Measurements from ENCODE around the gene SETSIP. TPM values are rescaled to one million over a fixed set of nuclear protein-coding genes. Genes with fewer than 3 reads are reported as not detected.
"Not testable (repeated sequence)": the region's sequence is repeated elsewhere in the genome, so short reads cannot be mapped to it uniquely, and the experiment has no call there.

The SETSIP gene
- total and polyA plus RNA-seq, 8 donors, result not detected

- H3K4me3 ChIP-seq, result no peak overlapping the region
- no peaks in the 10 kb centered on the region for H3K9me3 ChIP-seq
- intact Hi-C loops (cut with DNase I; ENCODE audit: low total_unique reads), result no loop called here
- TF ChIP-seq CTCF (IDR thresholded peaks at IDR 0.05), result no peak
- TF ChIP-seq POLR2AphosphoS5 (IDR thresholded peaks at IDR 0.05), result no peak
- no peak for TF ChIP-seq POLR2A (IDR thresholded peaks at IDR 0.05)
- no peak for TF ChIP-seq EP300 (IDR thresholded peaks at IDR 0.05)
- no peak overlapping the region for H3K27ac ChIP-seq
- no peaks in the 10 kb centered on the region for H3K27me3 ChIP-seq
- 91 to 98% (median 94%) methylated on average over 5 of the region's 5 CpGs for WGBS, 5 donors
- no peak for DNase-seq
- H3K36me3 ChIP-seq, result no peaks in the 10 kb centered on the region
- H3K4me1 ChIP-seq, result peaks cover 0 to 12% (median 10%) of the 10 kb centered on the region in 4 donors
Observed at GRCh38 chr1:92076363-92076762, 1.2 kb upstream of the SETSIP start.

GRCh38 chr1:92074446-92074845 is 765 bp downstream of the SETSIP start:
- H3K4me1 ChIP-seq; H3K27ac ChIP-seq; H3K9me3 ChIP-seq; H3K27me3 ChIP-seq; intact Hi-C loops (cut with DNase I; ENCODE audit: low total_unique reads); H3K4me3 ChIP-seq; DNase-seq; H3K36me3 ChIP-seq: not testable (repeated sequence)

GRCh38 chr1:92070892-92071291 is 4.3 kb downstream of the SETSIP start:
- Histone ChIP-seq H3K27me3 (no peaks in the 10 kb centered on the region), H3K4me1 (no peaks in the 10 kb centered on the region), H3K4me3 (no peak overlapping the region), H3K36me3 (no peaks in the 10 kb centered on the region), H3K27ac (no peak overlapping the region), H3K9me3 (no peaks in the 10 kb centered on the region)
- no peak for DNase-seq
- 32 to 63% (median 35%) methylated on average over 2 of the region's 2 CpGs for WGBS, 5 donors
- intact Hi-C loops (cut with DNase I; ENCODE audit: low total_unique reads), result no loop called here
- TF ChIP-seq CTCF (IDR thresholded peaks at IDR 0.05) (no peak), EP300 (IDR thresholded peaks at IDR 0.05) (no peak), POLR2AphosphoS5 (IDR thresholded peaks at IDR 0.05) (no peak), POLR2A (IDR thresholded peaks at IDR 0.05) (no peak)

- Histone ChIP-seq H3K27me3 (peaks cover 0 to 4% (median 0%) of the 10 kb centered on the region in 3 donors), H3K4me1 (no peaks in the 10 kb centered on the region), H3K9me3 (no peaks in the 10 kb centered on the region), H3K4me3 (no peak overlapping the region), H3K36me3 (no peaks in the 10 kb centered on the region), H3K27ac (no peak overlapping the region)
- intact Hi-C loops (cut with DNase I; ENCODE audit: low total_unique reads), result no loop called here
- WGBS, 5 donors, result 51 to 72% (median 64%) methylated on average over 8 of the region's 8 CpGs
- no peak for TF ChIP-seq CTCF (IDR thresholded peaks at IDR 0.05)
- TF ChIP-seq POLR2AphosphoS5 (IDR thresholded peaks at IDR 0.05), result no peak
- TF ChIP-seq POLR2A (IDR thresholded peaks at IDR 0.05), result no peak
- no peak for TF ChIP-seq EP300 (IDR thresholded peaks at IDR 0.05)
- DNase-seq, result no peak
Observed at GRCh38 chr1:92066321-92066720, 8.9 kb downstream of the SETSIP start.

- WGBS, 5 donors, result 90 to 95% (median 91%) methylated on average over 3 of the region's 3 CpGs
- no peaks in the 10 kb centered on the region for H3K4me1 ChIP-seq
Observed at GRCh38 chr1:92065042-92065441, 10.2 kb downstream of the SETSIP start.

More at GRCh38 chr1:92065042-92065441, 10.2 kb downstream of the SETSIP start:
- no peaks in the 10 kb centered on the region for H3K36me3 ChIP-seq
- intact Hi-C loops (cut with DNase I; ENCODE audit: low total_unique reads), result no loop called here
- no peak overlapping the region for H3K27ac ChIP-seq
- peaks cover 0 to 4% (median 0%) of the 10 kb centered on the region in 3 donors for H3K27me3 ChIP-seq
- H3K9me3 ChIP-seq, result no peaks in the 10 kb centered on the region
- TF ChIP-seq POLR2AphosphoS5 (IDR thresholded peaks at IDR 0.05), result no peak
- no peak for TF ChIP-seq CTCF (IDR thresholded peaks at IDR 0.05)
- no peak for TF ChIP-seq POLR2A (IDR thresholded peaks at IDR 0.05)
- no peak for TF ChIP-seq EP300 (IDR thresholded peaks at IDR 0.05)
- H3K4me3 ChIP-seq, result no peak overlapping the region
- DNase-seq, result no peak

All from stomach (tissue), 9 donors.